RWPE1 (cell line): ENCODE results near the gene HSD17B7.
"Not testable (repeated sequence)": the region's sequence is repeated elsewhere in the genome, so short reads cannot be mapped to it uniquely, and the experiment has no call there.

Experiments
- CTCF ChIA-PET: fragments of 350-600 bp; sonication (Branson Sonifier 250); formaldehyde crosslinking; extraction: SDS; loops from one replicate; lab custom pipeline; 2021; lab: Yijun Ruan, JAX
- POLR2A ChIA-PET: fragments of 400-600 bp; formaldehyde crosslinking; extraction: SDS; loops from one replicate; lab custom pipeline; 2020; ENCODE audit warnings: antibody characterized with exemption; ENCODE audit not compliant: low non-redundant PET; lab: Yijun Ruan, JAX
- DNase-seq: peaks from one replicate; pipeline ENCODE4 v3.0.0; 2012; ENCODE audit warnings: low spot score
- H3K27ac ChIP-seq: fragments of 450-650 bp; 2 replicates; pipeline ENCODE4 v1.5.1; 2017
- TF ChIP-seq, protein P1 (sequence below): fragments of 450-650 bp; conservative IDR thresholded peaks from 2 replicates; pipeline ENCODE4 v1.5.1; 2017; ENCODE audit warnings: low read depth, mild to moderate bottlenecking

The HSD17B7 gene, protein sequence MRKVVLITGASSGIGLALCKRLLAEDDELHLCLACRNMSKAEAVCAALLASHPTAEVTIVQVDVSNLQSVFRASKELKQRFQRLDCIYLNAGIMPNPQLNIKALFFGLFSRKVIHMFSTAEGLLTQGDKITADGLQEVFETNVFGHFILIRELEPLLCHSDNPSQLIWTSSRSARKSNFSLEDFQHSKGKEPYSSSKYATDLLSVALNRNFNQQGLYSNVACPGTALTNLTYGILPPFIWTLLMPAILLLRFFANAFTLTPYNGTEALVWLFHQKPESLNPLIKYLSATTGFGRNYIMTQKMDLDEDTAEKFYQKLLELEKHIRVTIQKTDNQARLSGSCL

DNA sequence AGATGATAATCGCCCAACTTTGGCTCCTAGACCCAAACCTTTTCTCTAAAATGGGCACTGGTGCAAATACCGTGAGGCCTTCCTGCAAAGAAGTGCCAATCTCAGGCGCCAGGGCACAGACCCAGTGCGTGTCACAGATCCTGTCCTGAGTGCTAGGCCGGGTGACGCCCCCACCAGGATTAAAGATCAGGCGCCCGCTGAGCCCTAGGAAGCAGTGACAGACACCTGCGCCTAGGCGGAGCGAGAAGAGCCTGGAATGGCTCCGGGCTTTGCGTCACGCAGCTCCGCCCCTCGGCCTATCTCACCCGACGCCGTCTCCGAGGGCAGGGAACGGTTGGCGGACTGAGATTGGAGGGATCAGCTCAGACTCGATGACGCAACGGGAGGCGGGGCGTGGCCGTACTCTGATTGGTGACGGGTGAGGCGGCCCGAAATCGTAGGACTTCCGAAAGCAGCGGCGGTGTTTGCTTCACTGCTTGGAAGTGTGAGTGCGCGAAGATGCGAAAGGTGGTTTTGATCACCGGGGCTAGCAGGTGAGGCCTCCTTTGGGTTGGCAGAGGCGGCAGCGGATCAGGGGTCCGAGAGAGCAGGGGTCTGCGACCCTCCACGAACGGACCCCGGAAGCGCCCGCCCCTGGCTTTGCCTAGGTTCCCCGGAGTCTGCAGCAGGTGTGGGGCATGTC lies at the start of gene HSD17B7:
HSD17B7 (plus strand) TSS at position 400 of the 682 bp plus-strand sequence; CDS start at position 499, 99 bp downstream.
- CTCF ChIA-PET, DNase-seq, POLR2A ChIA-PET: not testable (repeated sequence)
- peak within 1 kb of the TSS; percentile 84 for H3K27ac ChIP-seq

DNA sequence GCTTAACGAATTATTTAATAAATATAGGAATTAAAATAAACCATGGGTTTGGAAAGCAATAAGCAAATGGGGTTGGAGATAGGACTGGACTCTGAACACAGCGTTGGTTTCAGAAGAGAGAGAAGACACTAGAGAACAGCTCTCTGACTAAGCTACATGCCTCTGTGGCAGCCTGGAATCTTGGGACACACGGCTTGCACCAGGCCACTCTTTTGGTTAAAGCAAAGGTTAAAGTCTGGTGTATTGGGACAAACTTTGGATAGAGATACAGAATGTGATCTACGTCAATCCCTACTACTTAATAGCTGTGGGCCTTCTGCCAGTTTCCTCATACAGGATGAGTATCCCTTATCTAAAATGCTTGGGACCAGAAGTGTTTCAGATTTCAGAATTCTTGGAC lies 49.7 kb upstream of the HSD17B7 start:
- TF ChIP-seq, protein P1, sequence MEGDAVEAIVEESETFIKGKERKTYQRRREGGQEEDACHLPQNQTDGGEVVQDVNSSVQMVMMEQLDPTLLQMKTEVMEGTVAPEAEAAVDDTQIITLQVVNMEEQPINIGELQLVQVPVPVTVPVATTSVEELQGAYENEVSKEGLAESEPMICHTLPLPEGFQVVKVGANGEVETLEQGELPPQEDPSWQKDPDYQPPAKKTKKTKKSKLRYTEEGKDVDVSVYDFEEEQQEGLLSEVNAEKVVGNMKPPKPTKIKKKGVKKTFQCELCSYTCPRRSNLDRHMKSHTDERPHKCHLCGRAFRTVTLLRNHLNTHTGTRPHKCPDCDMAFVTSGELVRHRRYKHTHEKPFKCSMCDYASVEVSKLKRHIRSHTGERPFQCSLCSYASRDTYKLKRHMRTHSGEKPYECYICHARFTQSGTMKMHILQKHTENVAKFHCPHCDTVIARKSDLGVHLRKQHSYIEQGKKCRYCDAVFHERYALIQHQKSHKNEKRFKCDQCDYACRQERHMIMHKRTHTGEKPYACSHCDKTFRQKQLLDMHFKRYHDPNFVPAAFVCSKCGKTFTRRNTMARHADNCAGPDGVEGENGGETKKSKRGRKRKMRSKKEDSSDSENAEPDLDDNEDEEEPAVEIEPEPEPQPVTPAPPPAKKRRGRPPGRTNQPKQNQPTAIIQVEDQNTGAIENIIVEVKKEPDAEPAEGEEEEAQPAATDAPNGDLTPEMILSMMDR, result no peak
- CTCF ChIA-PET, result no interaction called here
- no peak overlapping the region for H3K27ac ChIP-seq
- POLR2A ChIA-PET, result no interaction called here
- DNase-seq, result no peak

DNA sequence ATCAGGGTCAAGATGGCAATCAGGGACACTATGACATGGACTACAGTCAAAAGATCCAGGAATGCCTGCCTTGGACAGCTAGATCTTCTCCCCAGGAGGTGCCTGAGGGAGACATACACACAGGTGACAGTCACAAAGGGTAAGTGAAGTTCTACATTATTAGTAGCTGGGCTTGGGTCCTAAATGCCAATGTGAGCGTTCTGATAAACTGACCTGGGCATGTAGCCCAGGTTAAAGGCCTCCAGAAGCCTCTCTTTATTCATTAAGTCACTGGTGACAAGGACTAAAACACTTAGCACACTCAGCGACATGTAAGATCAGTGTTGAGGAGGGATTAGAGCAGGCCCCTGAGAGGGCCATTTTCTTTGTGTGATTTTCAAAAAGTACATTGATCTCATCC lies 48.9 kb upstream of the HSD17B7 start:
- ChIA-PET POLR2A (no interaction called here), CTCF (no interaction called here)
- TF ChIP-seq, protein P1, result no peak
- no peak overlapping the region for H3K27ac ChIP-seq
- DNase-seq, result no peak

DNA sequence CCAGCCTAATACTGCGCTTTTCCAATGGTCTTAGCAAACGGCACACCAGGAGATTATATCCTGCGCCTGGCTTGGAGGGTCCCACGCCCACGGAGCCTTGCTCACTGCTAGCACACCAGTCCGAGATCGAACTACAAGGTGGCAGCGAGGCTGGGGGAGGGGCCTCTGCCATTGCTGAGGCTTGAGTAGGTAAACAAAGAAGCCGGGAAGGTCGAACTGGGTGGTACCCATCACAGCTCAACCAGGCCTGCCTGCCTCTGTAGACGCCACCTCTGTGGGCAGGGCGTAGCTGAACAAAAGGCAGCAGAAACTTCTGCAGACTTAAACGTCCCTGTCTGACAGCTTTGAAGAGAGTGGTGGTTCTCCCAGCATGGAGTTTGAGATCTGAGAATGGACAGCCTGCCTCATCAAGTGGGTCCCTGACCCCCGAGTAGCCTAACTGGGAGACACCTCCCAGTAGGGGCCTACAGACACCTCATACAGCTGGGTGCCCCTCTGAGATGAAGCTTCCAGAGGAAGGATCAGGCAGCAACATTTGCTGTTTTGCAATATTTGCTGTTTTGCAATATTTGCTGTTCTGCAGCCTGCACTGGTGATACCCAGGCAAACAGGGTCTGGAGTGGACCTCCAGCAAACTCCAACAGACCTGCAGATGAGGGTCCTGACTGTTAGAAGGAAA lies 44.1 kb upstream of the HSD17B7 start:
- CTCF ChIA-PET, H3K27ac ChIP-seq, POLR2A ChIA-PET, DNase-seq: not testable (repeated sequence)

DNA sequence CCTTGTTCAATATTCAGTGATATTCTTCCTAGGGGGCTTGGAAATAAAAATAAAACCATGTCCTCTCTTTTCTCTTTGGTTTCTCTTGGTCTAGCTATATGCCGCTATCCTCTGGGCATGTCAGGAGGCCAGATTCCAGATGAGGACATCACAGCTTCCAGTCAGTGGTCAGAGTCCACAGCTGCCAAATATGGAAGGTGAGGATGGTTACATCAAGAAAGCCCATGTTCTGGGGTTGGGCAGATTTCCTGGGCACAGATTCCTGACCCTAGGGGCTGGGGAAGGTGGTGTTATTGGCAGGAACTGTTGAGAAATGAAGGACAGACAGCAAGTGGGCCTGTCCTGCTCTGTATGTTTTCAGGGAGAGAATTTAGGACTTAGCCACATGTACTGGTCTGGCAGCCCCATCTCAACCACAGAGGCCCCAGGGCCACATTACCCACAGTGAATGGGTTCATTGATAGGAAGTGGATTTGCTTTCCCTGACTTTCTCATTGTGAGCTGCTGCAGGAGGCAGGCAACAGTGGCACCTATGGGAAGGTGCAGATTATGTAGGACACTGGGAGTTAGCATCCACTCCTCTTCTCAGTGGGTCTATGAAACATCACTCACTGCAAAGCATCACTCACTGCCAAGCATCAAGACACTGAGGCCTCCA lies 37.4 kb upstream of the HSD17B7 start:
- H3K27ac ChIP-seq, result no peak overlapping the region
- DNase-seq, result no peak
- ChIA-PET CTCF (interaction anchor here (0.5 kb wide), 1 partner anchor 95 kb away, joined by 3 read pairs; no protein-coding TSS in a partner anchor), POLR2A (no interaction called here)
- TF ChIP-seq, protein P1, result no peak

DNA sequence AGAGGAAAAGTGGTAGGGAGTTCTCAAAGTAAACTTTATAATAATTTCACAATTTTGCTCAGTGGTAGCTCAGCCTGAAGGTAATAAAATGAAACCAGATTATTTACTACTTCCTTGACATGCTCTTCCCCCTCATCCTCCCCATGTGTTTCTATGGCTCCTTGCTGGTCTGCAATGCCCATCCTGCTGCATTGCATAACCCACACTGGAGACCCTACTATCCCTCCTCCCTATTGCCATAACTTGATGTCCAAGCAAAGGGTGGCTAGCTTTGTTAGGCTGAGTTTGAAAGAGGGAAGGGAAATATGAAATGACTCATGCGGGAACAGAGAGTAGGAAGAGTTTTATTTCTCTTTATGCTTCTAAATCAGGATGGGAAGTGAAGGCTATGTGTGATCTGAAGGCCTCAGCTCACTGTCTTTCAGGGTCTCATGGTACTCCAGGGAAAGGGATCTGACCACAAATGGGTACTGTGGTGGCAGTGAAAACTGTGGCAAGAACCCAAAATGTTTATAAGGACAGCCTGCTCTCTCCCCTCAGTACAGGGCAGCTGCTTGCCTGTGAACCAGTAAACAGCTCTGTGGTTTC lies 36.4 kb upstream of the HSD17B7 start:
- no peak overlapping the region for H3K27ac ChIP-seq
- no peak for DNase-seq
- CTCF ChIA-PET, result interaction anchor here (0.6 kb wide), 1 partner anchor 229 kb away, joined by 6 read pairs; no protein-coding TSS in a partner anchor
- TF ChIP-seq, protein P1, result no peak
- POLR2A ChIA-PET, result no interaction called here

DNA sequence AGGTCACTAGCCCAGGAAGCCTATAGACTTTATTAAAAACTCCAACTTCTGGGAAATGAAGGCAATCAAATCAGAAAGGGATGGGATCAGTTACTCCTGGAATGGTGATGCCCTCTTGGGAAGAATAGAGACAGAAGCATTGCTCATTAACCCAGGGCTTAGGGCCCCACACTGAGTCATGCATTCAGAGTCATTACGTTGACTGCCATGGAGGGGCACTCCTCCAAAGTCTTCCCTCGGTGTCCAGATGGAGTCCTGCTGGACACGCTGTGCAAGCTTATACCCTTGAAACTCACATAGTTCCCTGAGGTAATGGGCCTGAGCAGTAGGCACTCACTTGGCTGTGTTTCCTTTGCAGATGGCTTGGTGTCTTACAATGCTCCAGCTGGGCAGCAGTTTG lies 35.2 kb upstream of the HSD17B7 start:
- TF ChIP-seq, protein P1, result no peak
- ChIA-PET POLR2A (no interaction called here), CTCF (no interaction called here)
- no peak overlapping the region for H3K27ac ChIP-seq
- no peak for DNase-seq
